ENCODE data around the gene COMMD1.
"Not testable (repeated sequence)": the region's sequence is repeated elsewhere in the genome, so short reads cannot be mapped to it uniquely, and the experiment has no call there.

COMMD1 gene

DNA sequence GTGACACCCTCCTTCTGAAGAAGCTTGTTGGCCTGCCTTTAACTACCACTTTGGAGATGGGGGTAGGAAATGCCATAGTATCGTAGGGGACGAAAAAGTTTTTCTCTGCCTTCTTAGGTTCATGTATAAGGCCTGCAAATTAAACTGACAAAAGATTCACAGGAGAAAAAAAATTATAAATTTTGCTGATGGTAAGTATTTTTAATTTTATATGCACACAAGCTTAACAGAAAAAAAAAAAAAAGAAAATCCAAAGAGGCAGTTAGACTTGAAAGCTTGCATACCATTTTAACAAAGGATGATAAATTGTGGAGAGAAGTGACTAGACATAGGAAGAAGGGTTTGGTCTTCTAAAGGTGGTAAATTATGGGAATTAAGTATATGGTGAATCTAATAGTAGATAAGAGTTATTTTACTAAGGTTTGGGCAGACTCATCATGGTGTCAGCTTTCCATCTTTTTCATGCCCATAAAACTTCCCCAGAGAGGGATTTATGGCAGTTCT, 227.9 kb downstream of the COMMD1 start:
- Mint-ChIP-seq H3K4me1 (ENCODE audit: low read depth) (peaks cover 5% of the 10 kb centered on the region), H3K36me3 (ENCODE audit: low read depth) (peaks cover 6% of the 10 kb centered on the region), H3K27ac (no peak overlapping the region), H3K9me3 (peaks cover 5% of the 10 kb centered on the region), H3K27me3 (ENCODE audit: low read depth) (no peaks in the 10 kb centered on the region), H3K4me3 (no peak overlapping the region)

DNA sequence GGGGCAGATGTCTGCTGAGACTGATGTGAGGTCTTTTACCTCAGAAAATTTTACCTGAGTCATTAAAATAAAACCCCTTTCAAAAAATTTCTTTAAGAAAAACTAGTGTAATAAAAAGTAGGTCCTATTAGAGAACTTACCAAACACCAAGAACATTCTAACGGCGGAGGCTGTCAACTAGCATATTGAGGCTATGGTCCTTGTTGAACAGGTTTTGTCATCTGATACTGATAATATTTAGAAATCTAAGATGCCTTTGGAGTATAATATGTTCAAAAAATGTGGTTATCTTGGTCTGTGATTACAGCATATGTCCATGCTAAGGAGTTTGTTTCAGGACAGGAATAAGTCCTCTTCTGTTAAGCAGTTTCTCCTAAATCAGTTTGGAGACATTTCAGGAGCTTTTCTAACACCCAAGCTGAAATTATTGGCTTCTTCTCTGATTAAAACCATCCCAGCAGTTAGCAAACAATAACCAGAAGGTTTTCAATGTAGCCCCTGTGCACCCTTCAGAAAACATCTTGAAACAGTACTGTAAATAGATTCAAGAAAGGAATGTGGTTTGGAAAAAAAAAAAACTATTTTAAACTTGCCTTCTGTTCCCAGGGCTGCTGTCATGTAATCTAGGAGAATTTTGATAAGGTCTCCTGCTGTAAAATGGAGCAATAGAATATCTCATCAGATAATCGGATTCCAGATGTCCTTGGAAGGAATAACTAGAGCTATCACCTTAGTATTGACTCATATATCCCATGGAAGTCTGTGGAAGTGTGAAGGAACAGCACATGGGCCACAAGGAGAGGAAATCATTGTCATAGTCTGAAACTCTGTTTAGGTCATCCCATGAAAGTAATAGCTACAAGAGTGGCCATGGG, 231.7 kb downstream of the COMMD1 start:
- peaks cover 5% of the 10 kb centered on the region for H3K9me3 Mint-ChIP-seq
- H3K27me3 Mint-ChIP-seq (ENCODE audit: low read depth): no peaks in the 10 kb centered on the region
- H3K27ac Mint-ChIP-seq: no peak overlapping the region
- peaks cover 8% of the 10 kb centered on the region for H3K36me3 Mint-ChIP-seq (ENCODE audit: low read depth)
- peaks cover 8% of the 10 kb centered on the region for H3K4me1 Mint-ChIP-seq (ENCODE audit: low read depth)
- H3K4me3 Mint-ChIP-seq: no peak overlapping the region

DNA sequence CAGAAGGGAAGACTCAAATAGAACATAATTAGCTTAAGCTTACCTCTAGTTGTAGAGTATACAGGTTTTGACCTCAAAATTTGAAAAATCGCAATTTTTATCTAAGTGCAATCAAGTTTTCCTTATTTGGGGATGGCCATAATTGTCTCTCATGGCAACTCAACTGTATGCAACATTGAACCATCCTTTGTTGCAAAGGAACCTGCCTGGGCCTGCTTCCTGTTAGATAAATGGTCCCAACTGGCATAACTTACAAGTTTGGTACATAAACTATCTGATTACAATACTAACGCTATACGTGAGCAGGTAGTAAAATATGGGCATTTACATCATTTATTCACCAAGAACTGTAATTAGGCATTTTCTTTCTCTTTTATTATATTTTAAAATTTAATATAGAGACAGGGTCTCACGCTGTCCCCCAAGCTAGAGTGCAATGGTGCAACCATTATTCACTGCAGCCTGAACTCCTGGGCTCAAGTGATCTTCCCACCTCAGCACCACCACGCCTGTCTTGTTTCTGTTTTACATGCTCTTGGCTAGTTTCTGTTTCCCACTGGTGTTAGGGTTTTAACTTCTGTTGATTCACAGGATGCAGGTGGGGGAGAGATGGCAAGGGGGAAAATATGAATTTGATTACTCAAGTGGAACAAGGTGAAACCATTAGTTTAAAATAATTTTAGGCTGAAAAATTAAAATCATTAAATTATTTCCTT, 235.1 kb downstream of the COMMD1 start:
- Mint-ChIP-seq H3K4me1 (ENCODE audit: low read depth) (peaks cover 8% of the 10 kb centered on the region), H3K27me3 (ENCODE audit: low read depth) (no peaks in the 10 kb centered on the region), H3K4me3 (no peak overlapping the region), H3K27ac (no peak overlapping the region), H3K9me3 (no peaks in the 10 kb centered on the region), H3K36me3 (ENCODE audit: low read depth) (peaks cover 6% of the 10 kb centered on the region)

DNA sequence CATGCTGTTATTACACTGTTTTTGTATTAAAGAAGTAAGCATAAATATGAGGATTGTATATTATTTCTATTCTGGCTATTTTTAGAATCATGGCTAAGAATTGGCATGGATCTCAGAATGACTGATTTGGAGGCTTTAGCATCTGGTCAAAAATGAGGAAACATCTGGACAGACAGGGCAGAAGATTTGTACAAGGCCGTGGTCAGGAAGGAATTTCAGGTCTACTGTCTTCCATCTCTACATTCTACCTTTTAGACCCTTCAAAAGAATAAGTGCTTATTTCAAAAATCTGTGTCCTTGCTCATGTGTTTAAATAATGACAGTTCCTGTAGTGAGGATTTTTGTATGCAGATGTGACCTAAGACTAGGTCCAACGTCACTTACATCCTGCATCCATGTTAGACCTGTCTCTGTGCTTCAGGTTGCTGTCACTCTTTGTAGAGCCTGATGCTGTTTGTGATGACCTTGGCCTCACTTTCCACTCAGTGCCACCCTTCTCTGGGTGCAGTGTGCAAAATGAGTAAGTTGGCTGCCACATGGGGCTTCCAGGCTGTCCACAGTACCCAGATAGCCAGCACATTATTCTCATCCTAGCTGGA, 235.8 kb downstream of the COMMD1 start:
- no peak overlapping the region for H3K4me3 Mint-ChIP-seq
- H3K27me3 Mint-ChIP-seq (ENCODE audit: low read depth): no peaks in the 10 kb centered on the region
- H3K36me3 Mint-ChIP-seq (ENCODE audit: low read depth): peaks cover 3% of the 10 kb centered on the region
- H3K4me1 Mint-ChIP-seq (ENCODE audit: low read depth): peaks cover 8% of the 10 kb centered on the region
- no peaks in the 10 kb centered on the region for H3K9me3 Mint-ChIP-seq
- no peak overlapping the region for H3K27ac Mint-ChIP-seq

DNA sequence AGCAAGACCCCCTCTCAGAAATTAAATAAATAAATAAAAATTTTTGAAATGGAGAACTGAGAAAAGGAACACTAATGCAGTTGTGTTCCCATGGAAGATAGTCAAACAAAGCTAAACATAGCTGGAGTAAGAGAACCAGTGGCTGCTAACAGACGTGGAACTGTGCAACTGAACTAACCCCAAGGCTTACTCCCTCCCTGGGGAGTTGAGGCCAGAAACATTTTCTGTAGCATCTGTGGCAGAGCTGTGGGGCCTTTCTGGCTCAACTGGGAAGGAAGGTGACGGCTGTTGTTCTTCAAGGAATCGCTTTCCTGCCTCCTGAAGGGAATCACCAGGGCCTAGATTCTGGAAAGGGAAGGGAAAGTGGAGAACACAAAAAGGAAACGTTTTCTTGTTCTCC, 236.6 kb downstream of the COMMD1 start:
- no peak overlapping the region for H3K4me3 Mint-ChIP-seq
- H3K4me1 Mint-ChIP-seq (ENCODE audit: low read depth): peaks cover 12% of the 10 kb centered on the region
- H3K36me3 Mint-ChIP-seq (ENCODE audit: low read depth): peaks cover 3% of the 10 kb centered on the region
- no peaks in the 10 kb centered on the region for H3K9me3 Mint-ChIP-seq
- no peaks in the 10 kb centered on the region for H3K27me3 Mint-ChIP-seq (ENCODE audit: low read depth)
- H3K27ac Mint-ChIP-seq: no peak overlapping the region

DNA sequence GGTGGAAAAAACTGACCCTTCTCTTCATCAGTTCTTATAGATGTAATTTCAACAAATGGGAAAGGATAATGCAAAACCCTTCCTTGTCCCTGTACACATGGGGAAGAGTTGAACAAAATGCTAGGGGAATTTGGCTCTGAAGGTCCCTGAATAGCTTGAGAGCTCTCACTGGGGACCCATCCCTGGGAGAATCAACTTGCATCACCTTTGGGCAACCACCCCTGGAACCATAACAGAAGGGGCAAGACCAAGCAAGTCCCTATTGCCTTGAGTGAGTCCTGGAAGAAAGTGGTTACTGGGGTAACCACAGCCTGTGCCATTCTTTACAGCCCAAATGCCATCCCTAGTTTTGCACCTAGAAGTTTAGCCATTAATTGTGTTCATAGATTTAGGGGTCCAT, 238.2 kb downstream of the COMMD1 start:
- Mint-ChIP-seq H3K4me1 (ENCODE audit: low read depth) (peaks cover 12% of the 10 kb centered on the region), H3K27me3 (ENCODE audit: low read depth) (no peaks in the 10 kb centered on the region), H3K36me3 (ENCODE audit: low read depth) (peaks cover 6% of the 10 kb centered on the region), H3K4me3 (no peak overlapping the region), H3K27ac (no peak overlapping the region), H3K9me3 (no peaks in the 10 kb centered on the region)

DNA sequence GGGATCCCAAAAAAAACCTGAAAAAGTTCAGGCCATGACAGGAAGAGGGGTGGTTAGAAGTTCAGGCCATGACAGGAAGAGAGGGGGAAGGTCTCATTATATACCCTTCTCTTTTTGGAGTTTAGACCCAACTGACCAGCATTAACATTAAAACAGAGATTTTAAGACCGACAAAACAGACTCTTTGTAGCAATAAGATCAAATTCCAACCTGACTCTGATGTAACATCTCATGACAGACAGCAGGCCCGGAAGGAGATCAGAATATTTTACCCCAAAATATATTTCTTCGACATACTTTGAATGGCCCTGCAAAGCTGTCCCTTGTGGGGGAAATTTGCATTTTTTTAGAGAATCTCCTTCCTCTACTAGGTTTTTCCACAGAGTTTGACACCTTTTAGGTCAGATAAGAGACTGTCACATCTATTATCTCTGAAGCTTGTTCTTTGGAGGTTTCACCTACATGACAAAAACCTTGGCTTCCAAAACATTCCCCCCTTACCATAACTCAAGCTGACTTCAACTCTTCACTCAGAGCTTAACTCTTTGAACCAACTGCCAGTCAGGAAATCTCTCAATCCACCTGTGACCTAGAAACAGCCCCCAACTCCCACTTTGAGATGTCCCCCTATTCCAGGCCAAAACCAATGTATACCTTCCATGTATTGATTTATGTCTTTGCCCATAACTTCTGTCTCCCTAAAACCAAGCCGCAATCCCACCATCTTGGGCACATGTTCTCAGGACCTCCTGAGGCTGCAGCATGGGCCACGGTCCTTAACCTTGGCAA, 239.4 kb downstream of the COMMD1 start:
- H3K27me3 Mint-ChIP-seq (ENCODE audit: low read depth): no peaks in the 10 kb centered on the region
- H3K36me3 Mint-ChIP-seq (ENCODE audit: low read depth): peaks cover 6% of the 10 kb centered on the region
- H3K4me1 Mint-ChIP-seq (ENCODE audit: low read depth): peaks cover 12% of the 10 kb centered on the region
- no peaks in the 10 kb centered on the region for H3K9me3 Mint-ChIP-seq
- H3K27ac Mint-ChIP-seq: no peak overlapping the region
- H3K4me3 Mint-ChIP-seq: no peak overlapping the region

DNA sequence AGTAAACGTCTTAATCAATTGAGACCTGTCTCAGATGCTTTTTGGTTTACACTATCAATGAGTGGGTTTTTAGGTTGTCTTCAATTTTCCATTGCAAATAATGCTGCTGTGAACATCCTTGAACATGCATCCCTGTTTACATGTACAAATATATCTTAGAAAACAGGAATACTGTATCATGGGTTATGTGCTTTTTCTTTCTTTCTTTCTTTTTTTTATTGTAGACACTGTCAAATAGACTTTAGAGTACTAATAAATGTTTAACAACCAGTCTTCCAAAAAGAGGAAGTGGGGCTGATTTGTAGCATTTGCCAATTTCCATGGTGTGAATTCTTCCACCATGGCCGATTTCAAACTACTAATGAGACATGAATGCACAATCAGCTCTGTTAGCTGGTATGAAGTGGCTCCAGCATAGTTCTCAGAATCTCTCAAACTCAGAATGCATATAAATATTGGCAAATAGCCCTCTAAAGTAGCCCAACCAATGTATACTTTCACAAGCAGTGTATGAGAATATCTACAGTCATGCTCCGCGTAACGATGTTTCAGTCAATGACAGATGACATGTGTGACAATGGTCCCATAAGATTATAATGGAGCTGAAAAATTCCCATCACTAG, 240.1 kb downstream of the COMMD1 start:
- H3K4me3 Mint-ChIP-seq: no peak overlapping the region
- no peaks in the 10 kb centered on the region for H3K9me3 Mint-ChIP-seq
- peaks cover 12% of the 10 kb centered on the region for H3K4me1 Mint-ChIP-seq (ENCODE audit: low read depth)
- peaks cover 6% of the 10 kb centered on the region for H3K36me3 Mint-ChIP-seq (ENCODE audit: low read depth)
- no peak overlapping the region for H3K27ac Mint-ChIP-seq
- H3K27me3 Mint-ChIP-seq (ENCODE audit: low read depth): no peaks in the 10 kb centered on the region

DNA sequence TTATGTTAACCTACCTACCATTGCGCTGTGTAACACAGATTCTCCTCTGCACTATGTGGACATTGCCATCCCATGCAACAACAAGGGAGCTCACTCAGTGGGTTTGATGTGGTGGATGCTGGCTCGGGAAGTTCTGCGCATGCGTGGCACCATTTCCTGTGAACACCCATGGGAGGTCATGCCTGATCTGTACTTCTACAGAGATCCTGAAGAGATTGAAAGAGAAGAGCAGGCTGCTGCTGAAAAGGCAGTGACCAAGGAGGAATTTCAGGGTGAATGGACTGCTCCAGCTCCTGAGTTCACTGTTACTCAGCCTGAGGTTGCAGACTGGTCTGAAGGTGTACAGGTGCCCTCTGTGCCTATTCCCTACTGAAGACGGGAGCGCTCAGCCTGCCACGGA, 241.3 kb downstream of the COMMD1 start:
- not testable (repeated sequence) for H3K27me3 Mint-ChIP-seq (ENCODE audit: low read depth); H3K27ac Mint-ChIP-seq; H3K4me1 Mint-ChIP-seq (ENCODE audit: low read depth); H3K36me3 Mint-ChIP-seq (ENCODE audit: low read depth); H3K9me3 Mint-ChIP-seq; H3K4me3 Mint-ChIP-seq

DNA sequence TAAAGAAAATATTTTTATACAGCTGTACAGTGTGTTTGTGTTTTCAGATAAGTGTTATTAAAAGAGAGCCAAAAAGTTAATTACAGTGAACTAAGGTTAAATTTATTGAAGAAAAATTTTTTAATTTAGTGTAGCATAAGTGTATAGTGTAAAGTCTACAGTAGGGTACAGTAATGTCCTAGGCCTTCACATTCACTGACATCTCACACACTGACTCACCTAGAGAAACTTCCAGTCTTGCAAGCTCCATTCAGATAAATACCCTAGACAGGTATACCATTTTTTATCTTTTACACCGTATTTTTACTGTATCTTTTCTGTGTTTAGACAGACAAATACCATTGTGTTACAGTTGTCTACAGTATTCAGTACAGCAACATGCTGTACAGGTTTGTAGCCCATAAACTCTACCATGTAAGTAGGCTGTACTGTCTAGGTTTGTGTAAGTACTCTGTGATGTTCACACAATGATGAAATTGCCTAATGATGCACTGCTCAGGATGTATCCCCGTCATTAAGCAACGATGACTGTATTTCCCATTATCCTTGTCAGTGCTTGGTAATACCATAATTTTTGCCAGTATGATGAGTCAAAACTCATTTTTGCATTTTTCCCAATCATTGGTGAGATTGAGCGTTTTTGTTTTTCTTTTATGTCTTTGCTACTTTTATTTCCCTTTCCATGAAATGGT, 242.3 kb downstream of the COMMD1 start:
- Mint-ChIP-seq H3K9me3 (no peaks in the 10 kb centered on the region), H3K27me3 (ENCODE audit: low read depth) (no peaks in the 10 kb centered on the region), H3K36me3 (ENCODE audit: low read depth) (peaks cover 3% of the 10 kb centered on the region), H3K4me1 (ENCODE audit: low read depth) (peaks cover 4% of the 10 kb centered on the region), H3K27ac (no peak overlapping the region), H3K4me3 (no peak overlapping the region)

DNA sequence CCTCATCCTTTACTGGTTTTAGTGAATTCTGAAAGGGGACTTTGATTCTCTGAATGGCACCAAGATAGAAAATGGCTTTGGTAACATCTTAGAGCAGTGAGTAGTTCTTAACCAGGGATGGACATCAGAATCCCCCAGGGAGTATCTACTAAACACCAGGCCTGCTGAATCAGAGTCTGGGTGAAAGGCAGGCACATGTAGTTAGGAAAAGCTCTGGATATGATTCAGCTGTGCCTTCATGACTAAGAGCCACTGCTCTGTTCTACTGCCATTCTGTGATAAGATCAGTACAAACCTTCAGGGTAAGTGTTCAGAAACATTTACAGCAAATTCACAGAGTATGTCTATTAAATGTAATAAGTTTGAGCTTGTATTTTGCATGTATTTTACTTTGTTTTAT, 244.2 kb downstream of the COMMD1 start:
- peaks cover 4% of the 10 kb centered on the region for H3K4me1 Mint-ChIP-seq (ENCODE audit: low read depth)
- H3K9me3 Mint-ChIP-seq: peaks cover under 1% of the 10 kb centered on the region
- no peak overlapping the region for H3K27ac Mint-ChIP-seq
- H3K27me3 Mint-ChIP-seq (ENCODE audit: low read depth): no peaks in the 10 kb centered on the region
- H3K36me3 Mint-ChIP-seq (ENCODE audit: low read depth): peaks cover 3% of the 10 kb centered on the region
- H3K4me3 Mint-ChIP-seq: no peak overlapping the region

DNA sequence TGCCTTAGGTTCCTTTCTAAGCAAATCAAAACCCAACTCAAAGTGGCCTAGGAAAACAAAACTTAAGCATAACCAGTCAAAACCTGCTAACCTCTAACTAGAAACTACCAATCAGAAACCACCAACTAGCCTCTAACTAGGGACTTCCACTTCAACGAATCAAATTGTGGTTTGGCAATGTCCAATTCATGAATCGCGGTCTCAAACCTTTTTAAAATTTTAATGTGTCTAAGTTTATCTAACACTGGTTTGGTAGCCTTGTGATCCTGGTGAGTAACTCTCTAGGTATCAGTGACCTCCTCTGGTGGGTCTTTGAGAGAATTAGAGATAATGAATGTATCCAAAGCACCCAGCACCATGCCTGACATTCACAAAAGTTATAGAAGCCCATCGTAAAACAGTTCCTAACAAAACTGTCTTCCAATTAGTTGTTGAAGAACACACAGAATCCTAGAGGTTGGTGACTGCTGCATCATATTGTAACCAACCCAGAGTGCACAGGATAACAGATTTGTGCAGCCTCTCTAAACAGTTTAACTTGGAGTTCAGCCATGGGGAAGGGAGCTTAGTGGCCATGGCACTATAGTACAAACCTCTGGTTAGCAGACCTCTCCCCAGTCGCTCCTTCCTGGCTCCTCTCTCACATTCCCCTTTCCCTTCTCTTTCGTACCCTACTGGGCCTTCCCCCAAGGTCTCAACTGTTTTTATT, 245.3 kb downstream of the COMMD1 start:
- Mint-ChIP-seq H3K9me3 (peaks cover 7% of the 10 kb centered on the region), H3K4me3 (no peak overlapping the region), H3K27ac (no peak overlapping the region), H3K27me3 (ENCODE audit: low read depth) (no peaks in the 10 kb centered on the region), H3K4me1 (ENCODE audit: low read depth) (peaks cover 4% of the 10 kb centered on the region), H3K36me3 (ENCODE audit: low read depth) (peaks cover 3% of the 10 kb centered on the region)

DNA sequence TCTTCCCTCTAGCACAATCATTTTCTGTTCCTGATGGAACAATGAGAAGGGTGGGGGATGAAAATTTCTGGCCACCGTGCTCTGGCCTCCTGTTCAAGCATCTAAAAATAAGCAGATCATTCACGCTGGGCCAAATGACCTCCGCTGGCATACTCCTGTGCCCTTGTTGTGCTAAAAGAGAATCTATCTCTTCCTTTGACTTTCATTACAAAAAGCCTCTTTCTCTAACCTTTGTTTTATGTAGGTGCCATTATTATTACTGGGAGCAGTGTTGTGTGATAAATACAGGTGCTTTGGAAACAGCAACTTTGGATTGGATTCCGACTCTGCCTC, 245.8 kb downstream of the COMMD1 start:
- Mint-ChIP-seq H3K36me3 (ENCODE audit: low read depth) (peaks cover 3% of the 10 kb centered on the region), H3K27ac (no peak overlapping the region), H3K27me3 (ENCODE audit: low read depth) (no peaks in the 10 kb centered on the region), H3K4me3 (no peak overlapping the region), H3K4me1 (ENCODE audit: low read depth) (peaks cover 4% of the 10 kb centered on the region), H3K9me3 (peaks cover 7% of the 10 kb centered on the region)

Measured in T-helper 1 cell treated with Interleukin-12 subunit alpha and Interleukin-12 subunit beta and Interleukin-4 antibody, amounts not matched to agents 30 μg/mL and 1 μg/mL, for 36 hours (primary cell).